Endothelial cell of umbilical vein (primary cell): ENCODE results near the gene ARFGEF3. TPM values are rescaled to one million over a fixed set of nuclear protein-coding genes. Genes with fewer than 3 reads are reported as not detected.

ENCODE experiments used
- BruUV-seq: library from RNA; stranded (reverse); fragments of 400-500 nt; replicated peaks from 2 replicates; lab custom pipeline; 2021; lab: Mats Ljungman, UMichigan
- CTCF ChIA-PET: fragments of 300-600, 350-600 bp; sonication (Branson Sonifier 250); formaldehyde crosslinking; loops from one replicate; lab custom pipeline; 2021; ENCODE audit warnings: antibody characterized with exemption, inconsistent platforms; lab: Charles Lee
- POLR2A ChIA-PET: fragments of 300-600, 350-600 bp; sonication (Branson Sonifier 250); formaldehyde crosslinking; loops from one replicate; lab custom pipeline; 2021; ENCODE audit warnings: antibody characterized with exemption, inconsistent platforms; lab: Charles Lee
- DNase-seq: peaks from one replicate; pipeline ENCODE4 v3.0.0-alpha.2; 2011; ENCODE audit warnings: low read depth, low spot score
- FAIRE-seq: peaks from 2 replicates; lab custom pipeline; 2011; peaks lifted over from hg19 to GRCh38; lab: Jason Lieb, UNC
- H2AFZ ChIP-seq: 2 replicates; pipeline ENCODE4 v1.6.0; 2012; ENCODE audit warnings: low read depth, low read length, control low read depth, inconsistent platforms
- H3K27ac ChIP-seq: 2 replicates; pipeline ENCODE4 v1.5.1; 2011; ENCODE audit warnings: low read depth, mild to moderate bottlenecking, control low read depth, low read length, moderate library complexity; ENCODE audit not compliant: insufficient read depth
- H3K27me3 ChIP-seq, 2 experiments: 2 replicates each; pipeline versions ENCODE4 v1.6.0 to v1.6.1; 2011; ENCODE audit warnings: low read length in 2 of 2, mixed read lengths in 1 of 2; ENCODE audit not compliant: control insufficient read depth in 2 of 2, insufficient read depth in 2 of 2
- H3K36me3 ChIP-seq, 2 experiments: 2 replicates in 1 of 2; 3 replicates in 1 of 2; pipeline ENCODE4 v1.5.1; 2011; ENCODE audit warnings: low read length in 2 of 2, mild to moderate bottlenecking in 1 of 2, moderate library complexity in 1 of 2; ENCODE audit not compliant: control insufficient read depth in 2 of 2, insufficient read depth in 2 of 2; ENCODE audit errors: extremely low read depth in 1 of 2
- H3K4me1 ChIP-seq: 3 replicates; pipeline ENCODE4 v1.5.1; 2011; ENCODE audit warnings: mild to moderate bottlenecking, low read length; ENCODE audit not compliant: control insufficient read depth, insufficient read depth; ENCODE audit errors: extremely low read depth
- H3K4me2 ChIP-seq: 2 replicates; pipeline ENCODE4 v1.6.1; 2011; ENCODE audit warnings: low read length, control low read depth, mixed read lengths; ENCODE audit not compliant: insufficient read depth
- H3K4me3 ChIP-seq, 3 experiments: fragments of 200-600 bp in 1 of 3; sonication (generic), shearing (Covaris generic) in 1 of 3; replicated peaks in 1 of 3; 2 replicates each; pipeline ENCODE4 v1.5.1; 2011 to 2016; ENCODE audit warnings: control low read depth in 3 of 3, low read length in 3 of 3, mild to moderate bottlenecking in 2 of 3, inconsistent platforms in 1 of 3, low read depth in 1 of 3, moderate library complexity in 1 of 3; ENCODE audit not compliant: insufficient read depth in 1 of 3
- H3K79me2 ChIP-seq: 2 replicates; pipeline ENCODE4 v1.6.0; 2012; ENCODE audit warnings: low read length, inconsistent platforms; ENCODE audit not compliant: control insufficient read depth, insufficient read depth
- H3K9ac ChIP-seq: replicated peaks from 2 replicates; pipeline ENCODE3; 2011; ENCODE audit warnings: low read length, control low read depth; ENCODE audit not compliant: insufficient read depth; ENCODE audit errors: extremely low read depth
- H3K9me1 ChIP-seq: replicated peaks from 3 replicates; pipeline ENCODE4 v1.6.0; 2011; ENCODE audit warnings: mild to moderate bottlenecking, low read length; ENCODE audit not compliant: control insufficient read depth, insufficient read depth; ENCODE audit errors: extremely low read depth
- H3K9me3 ChIP-seq: replicated peaks from 2 replicates; pipeline ENCODE4 v1.5.1; 2012; ENCODE audit warnings: low read length, inconsistent platforms; ENCODE audit not compliant: control insufficient read depth, insufficient read depth
- H4K20me1 ChIP-seq: replicated peaks from 2 replicates; pipeline ENCODE3; 2011; ENCODE audit warnings: mild to moderate bottlenecking, low read length; ENCODE audit not compliant: control insufficient read depth, insufficient read depth; ENCODE audit errors: extremely low read depth
- CTCF ChIP-seq, 2 donors: IDR thresholded peaks; 1 replicate in 1 of 2; 2 replicates in 1 of 2; pipeline ENCODE4 v1.5.1; 2011; ENCODE audit warnings: low read length in 2 of 2, mild to moderate bottlenecking in 2 of 2, moderate library complexity in 2 of 2, control low read depth in 1 of 2, inconsistent platforms in 1 of 2, low read depth in 1 of 2; ENCODE audit not compliant: insufficient read depth in 1 of 2; ENCODE audit errors: extremely low read depth in 1 of 2
- EZH2 ChIP-seq: IDR thresholded peaks from 2 replicates; pipeline ENCODE4 v1.6.1; 2012; ENCODE audit warnings: borderline replicate concordance, low read depth, mild to moderate bottlenecking, moderate library complexity, low read length, inconsistent platforms; ENCODE audit not compliant: severe bottlenecking
- FOS ChIP-seq: IDR thresholded peaks from 2 replicates; pipeline ENCODE4 v1.6.1; 2011; ENCODE audit warnings: mild to moderate bottlenecking, low read length, moderate library complexity, borderline replicate concordance; ENCODE audit not compliant: insufficient read depth
- GATA2 ChIP-seq: IDR thresholded peaks from 2 replicates; pipeline ENCODE4 v1.7.0; 2011; ENCODE audit warnings: low read depth, mild to moderate bottlenecking, moderate library complexity, mixed read lengths, low read length; ENCODE audit not compliant: insufficient read length, insufficient read depth
- JUN ChIP-seq: IDR thresholded peaks from 2 replicates; pipeline ENCODE4 v1.6.1; 2011; ENCODE audit warnings: borderline replicate concordance, low read depth; ENCODE audit not compliant: insufficient read length, insufficient read depth
- MAX ChIP-seq: IDR thresholded peaks from 2 replicates; pipeline ENCODE4 v1.6.1; 2011; ENCODE audit not compliant: insufficient read depth, insufficient read length
- MYC ChIP-seq: IDR thresholded peaks from one replicate; pipeline ENCODE4 v1.6.1; 2011; ENCODE audit warnings: mild to moderate bottlenecking, low read depth, low read length
- POLR2A ChIP-seq: IDR thresholded peaks from 2 replicates; pipeline ENCODE4 v1.6.1; 2012; ENCODE audit warnings: low read depth, mild to moderate bottlenecking, control low read depth, low read length
- POLR2AphosphoS5 ChIP-seq: IDR thresholded peaks from 2 replicates; pipeline ENCODE4 v1.6.1; 2012; ENCODE audit warnings: low read depth, mild to moderate bottlenecking, control low read depth, low read length, moderate library complexity; ENCODE audit not compliant: insufficient read depth
- dilution Hi-C: fragments of 300-500 bp; cut with MboI; formaldehyde crosslinking; loops from one replicate; pipeline ENCODE4 v1.15.0; 2019; ENCODE audit warnings: low sequenced_read_pairs; ENCODE audit not compliant: extremely low pct_ligation_motif_present
- intact Hi-C: fragments of 100-400 bp; cut with micrococcal nuclease; formaldehyde crosslinking; loops from one replicate; pipeline ENCODE4 v1.10.0; 2022
- polyA plus RNA-seq, 4 experiments: library from polyadenylated mRNA; depleted of rRNA in 3 of 4; stranded (reverse) in 3 of 4; unstranded in 1 of 4; fragments of >200 nt; gene quantifications; 2 replicates each; pipeline versions ENCODE4 v1.2.1 to v1.2.3, GENCODE V29; 2011 to 2012; ENCODE audit warnings: missing spikeins in 1 of 4
- total RNA-seq: library from RNA; stranded (reverse); gene quantifications from 2 replicates; pipeline ENCODE4 v1.2.3, GENCODE V29; 2021

ARFGEF3 gene
- total and polyA plus RNA-seq, 2 donors (not counting 3 experiments of a cell fraction or from before 2014, with no cell fraction given) = 1.3 to 7.3 TPM

GRCh38 chr6:138211048-138211581 is 49.4 kb downstream of the ARFGEF3 start:
- no peak overlapping the region for H2AFZ ChIP-seq
- no peak for TF ChIP-seq FOS
- TF ChIP-seq CTCF (IDR thresholded peaks at IDR 0.05; ENCODE audit: extremely low read depth in 1 of 2, insufficient read depth in 1 of 2, low read depth in 1 of 2, low read length in 2 of 2) = no peak
- no peak for TF ChIP-seq EZH2
- TF ChIP-seq JUN = no peak
- TF ChIP-seq POLR2A = no peak
- no peak for TF ChIP-seq POLR2AphosphoS5
- TF ChIP-seq MAX = no peak
- TF ChIP-seq GATA2 = no peak
- TF ChIP-seq MYC = no peak
- no peaks in the 10 kb centered on the region for H3K27me3 ChIP-seq
- FAIRE-seq (no peak), DNase-seq (no peak)
- no peaks in the 10 kb centered on the region for H3K9me3 ChIP-seq
- no peaks in the 10 kb centered on the region for H3K79me2 ChIP-seq
- no peaks in the 10 kb centered on the region for H3K4me1 ChIP-seq
- H3K4me2 ChIP-seq = no peak overlapping the region
- H3K9ac ChIP-seq = no peak overlapping the region
- dilution Hi-C loops = no loop called here
- H3K36me3 ChIP-seq = no peaks in the 10 kb centered on the region
- ChIA-PET POLR2A (no interaction called here), CTCF (interaction anchor here (0.7 to 1.8 kb wide), 5 partner anchors 12 to 95 kb away, joined by 3 to 14 read pairs (median 6); no protein-coding TSS in a partner anchor)
- no peak overlapping the region for H3K4me3 ChIP-seq
- no TSS peak for BruUV-seq
- no peak overlapping the region for H3K27ac ChIP-seq
- intact Hi-C loops = loop anchor here (10.0 kb wide), 1 partner anchor 644 kb away; no protein-coding TSS in a partner anchor
- no peaks in the 10 kb centered on the region for H3K9me1 ChIP-seq
- no peaks in the 10 kb centered on the region for H4K20me1 ChIP-seq
